ENCODE data around the gene KLHL9. TPM values are rescaled to one million over a fixed set of nuclear protein-coding genes. Genes with fewer than 3 reads are reported as not detected.

KLHL9 gene
- total RNA-seq = 19.7 and 24.7 TPM in 2 replicates

GRCh38 chr9:21334701-21335632 lies at the start of gene KLHL9:
KLHL9 (minus strand) TSS chr9:21335404; CDS start chr9:21334859, 545 bp downstream.

GRCh38 chr9:21367957-21368356 lies 32.8 kb upstream of the KLHL9 start, which contains the start of gene IFNA13:
IFNA13 (minus strand) TSS chr9:21368057; CDS start chr9:21368010, 47 bp downstream.

GRCh38 chr9:21350787-21351186 lies 15.6 kb upstream of the KLHL9 start, which contains the start of gene IFNA6:
IFNA6 (minus strand) TSS chr9:21350887; CDS start chr9:21350887, 0 bp downstream.

GRCh38 chr9:21305213-21305612 lies 30.0 kb downstream of the KLHL9 start, which contains the start of gene IFNA5:
IFNA5 (minus strand) TSS chr9:21305313; CDS start chr9:21305256, 57 bp downstream.

Other genes with a start within 250 kb of the KLHL9 start
- gene IFNW1, start 193.6 kb downstream of the KLHL9 start, total RNA-seq = not detected in 2 replicates
- gene IFNA21, start 168.7 kb downstream of the KLHL9 start, total RNA-seq = not detected in 2 replicates
- gene IFNA4, start 147.8 kb downstream of the KLHL9 start, total RNA-seq = not detected in 2 replicates
- not detected in 2 replicates for gene IFNA7, start 133.2 kb downstream of the KLHL9 start, total RNA-seq
- gene IFNA10, start 128.3 kb downstream of the KLHL9 start, total RNA-seq = not detected in 2 replicates
- gene IFNA16, start 118.1 kb downstream of the KLHL9 start, total RNA-seq = not detected in 2 replicates
- not detected in 2 replicates for gene IFNA17, start 107.2 kb downstream of the KLHL9 start, total RNA-seq
- not detected in 2 replicates for gene IFNA14, start 95.4 kb downstream of the KLHL9 start, total RNA-seq
- not detected in 2 replicates for gene IFNA5, start 30.1 kb downstream of the KLHL9 start, total RNA-seq
- gene IFNA6, start 15.5 kb upstream of the KLHL9 start, total RNA-seq = not detected in 2 replicates
- gene IFNA13, start 32.7 kb upstream of the KLHL9 start, total RNA-seq = not detected in 2 replicates
- not detected in 2 replicates for gene IFNA2, start 50.0 kb upstream of the KLHL9 start, total RNA-seq
- not detected in 2 replicates for gene IFNA8, start 73.7 kb upstream of the KLHL9 start, total RNA-seq
- not detected in 2 replicates for gene IFNA1, start 105.0 kb upstream of the KLHL9 start, total RNA-seq
- gene IFNE, start 146.9 kb upstream of the KLHL9 start, total RNA-seq = 0.12 and 0.94 TPM in 2 replicates